OCI-LY3 (cell line): ENCODE results near the gene PFN1.
"Not testable (repeated sequence)": the region's sequence is repeated elsewhere in the genome, so short reads cannot be mapped to it uniquely, and the experiment has no call there.

Experiments
- H2AFZ ChIP-seq: fragments of 200-600, 300-600 bp; shearing (Covaris generic); 2 replicates; pipeline ENCODE4 v1.6.0; 2014; ENCODE audit warnings: antibody characterized with exemption, low read depth, low read length
- H3K27ac ChIP-seq: fragments of 200-600, 300-600 bp; sonication (generic); 2 replicates; pipeline ENCODE4 v1.5.1; 2014; ENCODE audit warnings: mild to moderate bottlenecking, low read length, moderate library complexity, mixed read lengths
- H3K27me3 ChIP-seq: fragments of 200-600, 300-600 bp; sonication (generic); 2 replicates; pipeline ENCODE4 v1.6.1; 2014; ENCODE audit warnings: low read depth, low read length, mixed read lengths
- H3K36me3 ChIP-seq: fragments of 200-600, 300-600 bp; sonication (generic); replicated peaks from 2 replicates; pipeline ENCODE3; 2014; ENCODE audit warnings: low read depth, low read length, mixed read lengths
- H3K4me1 ChIP-seq: fragments of 300-600, 200-600 bp; sonication (generic); 2 replicates; pipeline ENCODE4 v1.6.1; 2014; ENCODE audit warnings: low read length, mixed read lengths
- H3K4me2 ChIP-seq: fragments of 200-600, 300-600 bp; sonication (generic); 2 replicates; pipeline ENCODE4 v1.6.1; 2014; ENCODE audit warnings: low read length, mixed read lengths
- H3K4me3 ChIP-seq: fragments of 300-600, 200-600 bp; sonication (generic); 2 replicates; pipeline ENCODE4 v1.5.1; 2014; ENCODE audit warnings: antibody characterized with exemption, mild to moderate bottlenecking, low read length, moderate library complexity
- H3K79me2 ChIP-seq: fragments of 300-600, 200-600 bp; shearing (Covaris generic); 2 replicates; pipeline ENCODE4 v1.6.1; 2014; ENCODE audit warnings: mild to moderate bottlenecking, low read length, mixed read lengths
- H3K9ac ChIP-seq: fragments of 300-600, 200-600 bp; shearing (Covaris generic); 2 replicates; pipeline ENCODE4 v1.6.0; 2014; ENCODE audit warnings: mild to moderate bottlenecking, low read length, moderate library complexity
- H3K9me3 ChIP-seq: fragments of 200-600, 300-600 bp; shearing (Covaris generic); 2 replicates; pipeline ENCODE4 v1.6.1; 2014; ENCODE audit warnings: low read length, mixed read lengths; ENCODE audit not compliant: insufficient read depth
- H4K20me1 ChIP-seq: fragments of 200-600, 300-600 bp; sonication (generic); 2 replicates; pipeline ENCODE4 v1.6.1; 2016; ENCODE audit warnings: low read length, mixed read lengths; ENCODE audit not compliant: insufficient read depth
- CTCF ChIP-seq: fragments of 200-600, 300-600 bp; sonication (generic); IDR thresholded peaks from 2 replicates; pipeline ENCODE4 v1.5.1; 2014; ENCODE audit warnings: antibody characterized with exemption, low read length, low read depth
- EZH2phosphoT487 ChIP-seq: fragments of 200-600 bp; shearing (Covaris generic); IDR thresholded peaks from 2 replicates; pipeline ENCODE4 v1.6.1; 2018; ENCODE audit warnings: antibody characterized with exemption, mixed run types, low read depth

PFN1 gene

DNA sequence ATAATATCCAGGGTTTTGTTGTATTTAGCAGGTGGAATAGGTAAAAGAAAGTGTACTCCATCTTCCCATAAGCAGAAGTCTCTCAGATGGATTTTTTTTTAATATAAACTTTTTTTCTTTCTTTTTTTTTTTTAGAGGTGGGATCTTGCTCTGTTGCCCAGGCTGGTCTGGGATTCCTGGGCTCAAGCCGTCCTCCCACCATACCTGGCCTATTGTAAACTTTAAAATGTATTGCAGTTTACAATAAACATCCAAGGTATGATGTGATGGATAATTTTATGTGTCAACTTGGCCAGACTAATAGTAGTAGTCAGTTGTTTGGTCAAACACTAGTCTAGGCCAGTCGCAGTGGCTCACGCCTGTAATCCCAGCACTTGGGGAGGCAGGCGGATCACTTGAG lies 27.0 kb downstream of the PFN1 start:
- Histone ChIP-seq H3K79me2 (no peaks in the 10 kb centered on the region), H3K36me3 (no peaks in the 10 kb centered on the region), H2AFZ (no peak overlapping the region), H3K9ac (no peak overlapping the region), H3K4me1 (no peaks in the 10 kb centered on the region), H4K20me1 (no peaks in the 10 kb centered on the region), H3K9me3 (no peaks in the 10 kb centered on the region), H3K4me2 (no peak overlapping the region), H3K27me3 (no peaks in the 10 kb centered on the region), H3K27ac (no peak overlapping the region), H3K4me3 (no peak overlapping the region)
- no peak for TF ChIP-seq CTCF
- TF ChIP-seq EZH2phosphoT487, result no peak

DNA sequence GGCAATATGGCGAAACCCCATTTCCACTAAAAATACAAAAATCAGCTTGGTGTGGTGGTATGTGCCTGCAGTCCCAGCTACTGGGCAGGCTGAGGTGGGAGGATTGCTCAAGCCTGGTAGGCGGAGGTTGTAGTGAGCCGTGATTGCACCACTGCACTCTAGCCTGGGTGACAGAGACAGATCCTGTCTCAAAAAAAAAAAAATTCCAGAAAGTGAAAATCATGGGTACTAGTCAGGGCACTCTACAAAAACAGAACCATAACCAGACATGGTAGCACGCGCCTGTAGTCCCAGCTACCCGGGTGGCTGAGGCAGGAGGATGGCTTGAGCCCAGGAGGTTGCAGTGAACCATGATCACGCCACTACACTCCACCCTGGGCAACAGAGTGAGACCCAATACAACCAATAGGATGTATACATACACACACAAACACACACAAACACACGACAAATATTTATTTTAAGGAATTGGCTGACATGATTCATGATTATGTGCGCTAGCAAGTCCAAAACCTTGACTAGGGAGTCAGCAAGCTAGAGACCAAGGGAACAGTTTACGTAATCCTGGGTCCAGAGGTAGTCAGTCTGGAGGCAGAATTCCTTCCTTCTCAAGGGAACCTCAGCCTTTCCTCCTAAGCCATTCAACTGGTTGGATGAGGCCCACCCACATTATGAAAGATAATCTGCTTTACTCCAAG lies 27.8 kb downstream of the PFN1 start:
- H3K27ac ChIP-seq, result no peak overlapping the region
- no peaks in the 10 kb centered on the region for H3K4me1 ChIP-seq
- no peaks in the 10 kb centered on the region for H3K9me3 ChIP-seq
- H3K79me2 ChIP-seq, result no peaks in the 10 kb centered on the region
- H3K36me3 ChIP-seq, result no peaks in the 10 kb centered on the region
- H3K4me2 ChIP-seq, result no peak overlapping the region
- H3K4me3 ChIP-seq, result no peak overlapping the region
- no peak overlapping the region for H3K9ac ChIP-seq
- no peak for TF ChIP-seq CTCF
- H4K20me1 ChIP-seq, result no peaks in the 10 kb centered on the region
- no peak overlapping the region for H2AFZ ChIP-seq
- no peaks in the 10 kb centered on the region for H3K27me3 ChIP-seq

GRCh38 chr17:4919511-4920047 lies 28.8 kb downstream of the PFN1 start:
- Histone ChIP-seq H3K79me2 (no peaks in the 10 kb centered on the region), H3K36me3 (no peaks in the 10 kb centered on the region), H3K27ac (no peak overlapping the region), H2AFZ (no peak overlapping the region), H3K4me2 (no peak overlapping the region), H4K20me1 (no peaks in the 10 kb centered on the region), H3K4me3 (no peak overlapping the region), H3K9me3 (no peaks in the 10 kb centered on the region), H3K4me1 (no peaks in the 10 kb centered on the region), H3K9ac (no peak overlapping the region), H3K27me3 (no peaks in the 10 kb centered on the region)
- no peak for TF ChIP-seq EZH2phosphoT487
- no peak for TF ChIP-seq CTCF

- not testable (repeated sequence) for H3K36me3 ChIP-seq, H3K4me3 ChIP-seq, H3K27me3 ChIP-seq, H3K9ac ChIP-seq, H3K27ac ChIP-seq, H2AFZ ChIP-seq, H3K4me1 ChIP-seq, H3K9me3 ChIP-seq, H3K79me2 ChIP-seq, H3K4me2 ChIP-seq, H4K20me1 ChIP-seq
Observed at GRCh38 chr17:4914551-4914950, 33.8 kb downstream of the PFN1 start.
